Duodenal mucosa (tissue), 2 donors: Measurements from ENCODE around the gene SYT8.
A peak's percentile ranks its signal among the peaks of the same experiment; 100 is the strongest.

Experiments used
- H3K27ac ChIP-seq: one replicate; pipeline ENCODE4 v1.7.0; 2013; ENCODE audit warnings: low read depth, low read length
- H3K27me3 ChIP-seq, 2 donors: one replicate each; pipeline ENCODE4 v1.7.0; 2013; ENCODE audit warnings: low read length in 2 of 2, control low read depth in 1 of 2; ENCODE audit not compliant: insufficient read depth in 2 of 2, control insufficient read depth in 1 of 2
- H3K36me3 ChIP-seq, 2 donors: one replicate each; pipeline ENCODE4 v1.7.0; 2013; ENCODE audit warnings: low read length in 2 of 2, control low read depth in 1 of 2; ENCODE audit not compliant: insufficient read depth in 2 of 2, control insufficient read depth in 1 of 2
- H3K4me1 ChIP-seq, 2 donors: one replicate each; pipeline ENCODE4 v1.7.0; 2013; ENCODE audit warnings: low read length in 2 of 2, control low read depth in 1 of 2; ENCODE audit not compliant: insufficient read depth in 2 of 2, control insufficient read depth in 1 of 2
- H3K4me3 ChIP-seq, 2 donors: one replicate each; pipeline ENCODE4 v1.7.0; 2013; ENCODE audit warnings: low read length in 2 of 2, low read depth in 1 of 2
- H3K9ac ChIP-seq, 2 donors: one replicate each; pipeline ENCODE4 v1.7.0; 2013; ENCODE audit warnings: low read length in 2 of 2, low read depth in 1 of 2
- H3K9me3 ChIP-seq, 2 donors: one replicate each; pipeline ENCODE4 v1.7.0; 2013; ENCODE audit warnings: low read length in 2 of 2, control low read depth in 1 of 2; ENCODE audit not compliant: control insufficient read depth in 1 of 2

Gene SYT8

DNA sequence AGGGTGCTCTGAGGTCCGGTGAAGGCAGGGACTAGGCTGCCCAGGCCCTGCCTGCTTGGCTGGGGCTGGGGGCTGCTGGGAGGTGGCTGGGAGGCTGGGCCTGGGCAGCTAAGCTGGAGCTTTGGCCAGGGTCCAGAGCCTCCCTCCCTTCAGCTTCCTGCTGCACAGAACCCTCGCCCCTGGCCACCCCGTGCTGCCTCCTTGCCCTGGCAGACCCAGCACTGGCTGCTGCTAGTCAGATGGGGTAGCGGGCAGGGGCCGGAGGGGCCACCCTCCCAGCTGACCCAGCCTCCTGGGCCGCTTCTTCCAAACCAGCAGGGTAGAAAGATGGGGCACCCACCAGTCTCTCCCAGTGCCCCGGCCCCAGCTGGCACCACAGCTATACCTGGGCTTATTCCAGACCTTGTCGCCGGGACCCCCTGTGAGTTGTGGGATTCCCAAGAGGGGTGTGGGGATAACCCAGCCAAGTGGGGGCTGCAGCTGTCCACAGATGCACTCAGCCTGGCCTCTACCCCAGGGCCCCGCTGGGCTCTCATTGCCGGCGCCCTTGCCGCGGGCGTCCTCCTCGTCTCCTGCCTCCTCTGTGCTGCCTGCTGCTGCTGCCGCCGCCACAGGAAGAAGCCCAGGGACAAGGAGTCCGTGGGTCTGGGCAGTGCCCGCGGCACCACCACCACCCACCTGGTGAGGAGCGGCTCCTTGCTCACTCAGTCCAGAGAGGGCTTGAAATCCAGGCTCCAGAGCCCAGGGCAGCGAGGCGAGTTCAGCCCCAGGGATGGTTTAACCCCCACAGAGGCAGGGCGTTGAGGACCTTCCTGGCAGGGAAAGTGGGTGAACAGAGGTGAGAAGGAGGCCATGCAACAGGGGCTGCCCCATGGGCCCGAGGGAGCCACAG is at the start of gene SYT8:
Gene SYT8, plus strand, starts transcription at position 212 of the 892 bp plus-strand sequence. Its CDS starts 116 bp downstream, at position 328.
- Histone ChIP-seq H3K27ac (peak within 1 kb of the TSS; percentile 83), H3K27me3 (no peaks in the 10 kb centered on the region), H3K4me1 (peaks cover 41 to 46% of the 10 kb centered on the region in 2 donors), H3K9me3 (no peaks in the 10 kb centered on the region), H3K36me3 (no peaks in the 10 kb centered on the region), H3K9ac (peak within 1 kb of the TSS; percentile 60 to 80), H3K4me3 (peak within 1 kb of the TSS; percentile 9 to 29)

DNA sequence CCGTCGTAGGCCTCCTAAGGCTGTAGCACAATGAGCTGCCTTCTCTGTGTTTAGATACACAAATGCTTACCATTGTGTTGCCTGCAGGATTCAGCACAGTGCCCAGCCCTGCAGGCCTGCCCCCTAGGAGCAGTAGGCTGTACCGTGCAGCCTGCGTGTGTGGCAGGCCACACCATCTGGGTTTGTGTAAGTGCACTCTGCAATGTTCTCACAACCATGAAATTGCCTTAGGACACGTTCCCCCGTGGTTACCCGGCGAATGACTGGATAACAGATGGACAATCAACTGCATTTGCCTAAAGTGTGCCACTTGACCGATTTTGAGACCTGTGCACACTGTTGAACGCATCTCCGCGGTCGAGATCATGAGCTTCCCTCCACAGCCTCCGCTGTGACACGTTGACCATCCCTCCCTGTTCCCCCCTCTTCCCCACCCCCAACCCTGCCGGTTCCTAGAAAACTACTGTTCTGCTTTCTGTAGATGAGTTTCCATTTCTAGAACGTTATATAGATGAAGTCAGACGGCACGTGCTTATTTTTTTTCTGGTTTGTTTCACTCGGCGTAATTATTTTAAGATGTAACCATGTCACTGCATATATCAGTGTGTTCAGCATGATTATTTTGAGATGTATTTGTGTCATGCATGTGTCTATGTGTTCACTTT is 48.9 kb upstream of the SYT8 start:
- Histone ChIP-seq H3K27ac (no peak overlapping the region), H3K4me1 (peaks cover 5 to 6% of the 10 kb centered on the region in 2 donors), H3K4me3 (no peak overlapping the region), H3K27me3 (peaks cover 0 to 4% of the 10 kb centered on the region in 2 donors), H3K36me3 (no peaks in the 10 kb centered on the region), H3K9me3 (no peaks in the 10 kb centered on the region), H3K9ac (no peak overlapping the region)

- H3K9ac ChIP-seq: no peak overlapping the region
- no peak overlapping the region for H3K4me3 ChIP-seq
- H3K4me1 ChIP-seq: peaks cover 2 to 6% of the 10 kb centered on the region in 2 donors
- no peak overlapping the region for H3K27ac ChIP-seq
- no peaks in the 10 kb centered on the region for H3K9me3 ChIP-seq
- H3K36me3 ChIP-seq: no peaks in the 10 kb centered on the region
- peaks cover 0 to under 1% of the 10 kb centered on the region in 2 donors for H3K27me3 ChIP-seq
These were observed 48.3 kb upstream of the SYT8 start for GRCh38 chr11:1786466-1786865.

DNA sequence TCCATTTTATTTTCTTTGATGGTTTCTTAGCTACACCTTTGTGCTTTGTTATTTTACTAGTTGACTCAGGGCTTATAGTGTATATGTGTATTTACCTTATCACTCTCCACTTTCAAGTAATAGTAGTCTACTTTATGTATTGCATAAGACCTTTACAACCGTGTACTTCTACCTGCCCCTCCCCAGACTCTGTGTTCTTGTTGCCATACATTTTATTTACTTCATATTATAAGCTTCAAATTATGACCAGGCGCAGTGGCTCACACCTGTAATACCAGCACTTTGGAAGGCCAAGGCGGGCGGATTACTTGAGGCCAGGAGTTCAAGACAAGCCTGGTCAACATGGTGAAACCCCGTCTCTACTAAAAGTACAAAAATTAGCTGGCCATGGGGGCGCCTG is 42.9 kb upstream of the SYT8 start:
- Histone ChIP-seq H3K9me3 (no peaks in the 10 kb centered on the region), H3K4me3 (no peak overlapping the region), H3K9ac (no peak overlapping the region), H3K27ac (no peak overlapping the region), H3K4me1 (no peaks in the 10 kb centered on the region), H3K36me3 (no peaks in the 10 kb centered on the region), H3K27me3 (peaks cover 0 to 5% of the 10 kb centered on the region in 2 donors)

- no peaks in the 10 kb centered on the region for H3K4me1 ChIP-seq
- H3K4me3 ChIP-seq: no peak overlapping the region
- H3K9me3 ChIP-seq: no peaks in the 10 kb centered on the region
- H3K36me3 ChIP-seq: no peaks in the 10 kb centered on the region
- H3K27me3 ChIP-seq: peaks cover 0 to 5% of the 10 kb centered on the region in 2 donors
- no peak overlapping the region for H3K27ac ChIP-seq
- H3K9ac ChIP-seq: no peak overlapping the region
These were observed 42.3 kb upstream of the SYT8 start for GRCh38 chr11:1792461-1792860.

DNA sequence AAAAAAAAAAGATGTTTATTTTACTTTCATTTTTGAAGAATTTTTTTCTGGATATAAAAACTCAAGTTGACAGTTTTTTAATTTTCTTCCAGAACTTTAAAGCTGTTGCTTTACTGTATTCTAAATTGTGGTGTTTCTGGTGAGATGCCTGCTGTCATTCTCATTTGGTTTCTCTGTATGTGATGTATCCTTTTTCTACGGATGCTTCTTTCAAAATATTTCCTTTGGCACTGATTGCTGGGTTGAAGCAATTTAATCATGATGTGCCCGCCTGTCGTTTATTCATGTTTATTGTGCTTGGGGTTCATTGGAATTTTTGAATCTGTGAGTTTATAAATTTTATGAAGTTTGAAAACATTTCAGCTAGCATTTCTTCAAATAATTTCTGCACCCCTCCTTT is 41.7 kb upstream of the SYT8 start:
- no peaks in the 10 kb centered on the region for H3K4me1 ChIP-seq
- H3K9ac ChIP-seq: no peak overlapping the region
- H3K27ac ChIP-seq: no peak overlapping the region
- no peak overlapping the region for H3K4me3 ChIP-seq
- no peaks in the 10 kb centered on the region for H3K36me3 ChIP-seq
- no peaks in the 10 kb centered on the region for H3K9me3 ChIP-seq
- H3K27me3 ChIP-seq: peaks cover 0 to 5% of the 10 kb centered on the region in 2 donors

DNA sequence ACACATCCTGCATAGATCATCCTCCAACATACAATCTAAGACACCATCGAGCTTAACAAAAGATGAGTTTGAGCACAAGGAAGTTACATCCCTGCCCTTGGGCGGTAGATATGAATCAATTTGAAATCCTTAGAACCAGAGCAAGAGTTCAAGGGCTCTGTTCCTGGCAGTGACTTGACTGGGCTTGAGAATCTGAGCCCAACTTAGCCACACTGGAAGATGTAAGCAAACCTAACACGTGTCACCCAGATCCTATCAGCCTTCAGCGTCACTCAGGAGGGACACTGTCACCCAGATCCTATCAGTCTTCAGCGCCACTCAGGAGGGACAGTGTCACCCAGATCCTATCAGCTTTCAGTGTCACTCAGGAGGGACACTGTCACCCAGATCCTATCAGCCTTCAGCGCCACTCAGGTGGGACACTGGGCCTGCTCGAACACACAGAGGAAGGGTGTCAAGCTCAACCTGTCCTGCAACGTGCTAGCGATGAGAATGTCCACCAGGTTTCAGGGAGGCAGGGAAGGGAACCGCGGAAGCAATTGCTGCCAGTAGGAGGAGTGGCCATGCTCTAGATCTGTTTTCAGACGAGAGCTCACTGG is 38.3 kb upstream of the SYT8 start:
- peaks cover 0 to 5% of the 10 kb centered on the region in 2 donors for H3K27me3 ChIP-seq
- no peaks in the 10 kb centered on the region for H3K36me3 ChIP-seq
- no peak overlapping the region for H3K4me3 ChIP-seq
- no peak overlapping the region for H3K27ac ChIP-seq
- H3K9ac ChIP-seq: no peak overlapping the region
- H3K4me1 ChIP-seq: no peaks in the 10 kb centered on the region
- no peaks in the 10 kb centered on the region for H3K9me3 ChIP-seq

- no peaks in the 10 kb centered on the region for H3K9me3 ChIP-seq
- H3K9ac ChIP-seq: no peak overlapping the region
- H3K27ac ChIP-seq: no peak overlapping the region
- H3K4me1 ChIP-seq: no peaks in the 10 kb centered on the region
- H3K4me3 ChIP-seq: no peak overlapping the region
- no peaks in the 10 kb centered on the region for H3K36me3 ChIP-seq
- H3K27me3 ChIP-seq: peaks cover 0 to 5% of the 10 kb centered on the region in 2 donors
These were observed 37.2 kb upstream of the SYT8 start for GRCh38 chr11:1797391-1798125.

GRCh38 chr11:1803246-1803645 is 31.5 kb upstream of the SYT8 start:
- H3K27me3 ChIP-seq: peaks cover 5 to 13% of the 10 kb centered on the region in 2 donors
- no peaks in the 10 kb centered on the region for H3K9me3 ChIP-seq
- no peak overlapping the region for H3K4me3 ChIP-seq
- no peak overlapping the region for H3K9ac ChIP-seq
- H3K27ac ChIP-seq: no peak overlapping the region
- H3K4me1 ChIP-seq: peaks cover 0 to 6% of the 10 kb centered on the region in 2 donors
- no peaks in the 10 kb centered on the region for H3K36me3 ChIP-seq
